IMR-90 (cell line): ENCODE data around the gene KMT2D. TPM values are rescaled to one million over a fixed set of nuclear protein-coding genes. Genes with fewer than 3 reads are reported as not detected.

Source experiments
- ATAC-seq: fragments of 200-7000 bp; cut with Tn5 transposase; 2 replicates; pipeline ENCODE4 v1.9.1; 2020; ENCODE audit warnings: low read depth, mild to moderate bottlenecking, moderate library complexity
- BruUV-seq: library from RNA; stranded (reverse); fragments of 400-500 nt; replicated peaks from 2 replicates; lab custom pipeline; 2021; lab: Mats Ljungman, UMichigan
- CTCF ChIA-PET: fragments of 300-600 bp; formaldehyde crosslinking; extraction: SDS; loops from one replicate; lab custom pipeline; 2021; ENCODE audit warnings: antibody characterized with exemption; lab: Yijun Ruan, JAX
- POLR2A ChIA-PET: fragments of 300-600 bp; sonication (Branson Sonifier 250); formaldehyde crosslinking; loops from one replicate; lab custom pipeline; 2022; ENCODE audit warnings: antibody characterized with exemption; ENCODE audit not compliant: unreplicated experiment; lab: Charles Lee
- DNase-seq: peaks from one replicate; pipeline ENCODE4 v3.0.0; 2013
- H2AFZ ChIP-seq: replicated peaks from 2 replicates; pipeline ENCODE3; 2013; ENCODE audit warnings: low read length, mild to moderate bottlenecking; ENCODE audit not compliant: poor library complexity
- H2AK5ac ChIP-seq: 2 replicates; pipeline ENCODE4 v1.6.1; 2013; ENCODE audit warnings: low read depth, low read length, inconsistent platforms
- H2AK9ac ChIP-seq: replicated peaks from 2 replicates; pipeline ENCODE3; 2013; ENCODE audit warnings: mild to moderate bottlenecking, low read depth, low read length, moderate library complexity; ENCODE audit not compliant: poor library complexity
- H2BK120ac ChIP-seq: 2 replicates; pipeline ENCODE4 v1.6.1; 2013; ENCODE audit warnings: low read depth, low read length, inconsistent platforms
- H2BK15ac ChIP-seq: 3 replicates; pipeline ENCODE4 v1.6.1; 2013; ENCODE audit warnings: low read depth, low read length, inconsistent platforms
- H2BK20ac ChIP-seq: 2 replicates; pipeline ENCODE4 v1.6.1; 2013; ENCODE audit warnings: low read depth, mild to moderate bottlenecking, inconsistent platforms, low read length, moderate library complexity
- H2BK5ac ChIP-seq: 2 replicates; pipeline ENCODE4 v1.6.1; 2013; ENCODE audit warnings: mild to moderate bottlenecking, low read depth, low read length, inconsistent platforms; ENCODE audit not compliant: poor library complexity, severe bottlenecking
- H3K14ac ChIP-seq: replicated peaks from 2 replicates; pipeline ENCODE4 v1.6.1; 2013; ENCODE audit warnings: low read depth, low read length, inconsistent platforms
- H3K18ac ChIP-seq: 2 replicates; pipeline ENCODE4 v1.6.1; 2013; ENCODE audit warnings: low read depth, low read length, control low read depth
- H3K23ac ChIP-seq: 2 replicates; pipeline ENCODE4 v1.6.1; 2013; ENCODE audit warnings: low read depth, low read length, inconsistent platforms
- H3K27ac ChIP-seq: 2 replicates; pipeline ENCODE4 v1.5.1; 2013; ENCODE audit warnings: mild to moderate bottlenecking, control low read depth, low read length; ENCODE audit not compliant: insufficient read depth
- H3K27me3 ChIP-seq: 2 replicates; pipeline ENCODE4 v1.6.1; 2013; ENCODE audit warnings: low read length; ENCODE audit not compliant: control insufficient read depth, insufficient read depth
- H3K36me3 ChIP-seq: 2 replicates; pipeline ENCODE4 v1.6.1; 2013; ENCODE audit warnings: low read length, mixed read lengths; ENCODE audit not compliant: control insufficient read depth, insufficient read depth
- H3K4ac ChIP-seq: 2 replicates; pipeline ENCODE4 v1.6.1; 2013; ENCODE audit warnings: low read depth, low read length, inconsistent platforms
- H3K4me1 ChIP-seq: 2 replicates; pipeline ENCODE4 v1.6.1; 2013; ENCODE audit warnings: low read length, mixed read lengths; ENCODE audit not compliant: control insufficient read depth, insufficient read depth
- H3K4me2 ChIP-seq: 2 replicates; pipeline ENCODE4 v1.6.1; 2013; ENCODE audit warnings: low read depth, mild to moderate bottlenecking, control low read depth, low read length, moderate library complexity
- H3K4me3 ChIP-seq: 2 replicates; pipeline ENCODE4 v1.5.1; 2013; ENCODE audit warnings: low read depth, mild to moderate bottlenecking, control low read depth, low read length, moderate library complexity; ENCODE audit not compliant: insufficient read depth
- H3K56ac ChIP-seq: 2 replicates; pipeline ENCODE4 v1.6.1; 2013; ENCODE audit warnings: low read length, inconsistent platforms; ENCODE audit not compliant: insufficient read depth; ENCODE audit errors: extremely low read depth
- H3K79me1 ChIP-seq, 2 experiments: 2 replicates each; pipeline ENCODE4 v1.6.1; 2013; ENCODE audit warnings: low read length in 2 of 2, inconsistent platforms in 1 of 2, low read depth in 1 of 2
- H3K9ac ChIP-seq: 2 replicates; pipeline ENCODE4 v1.6.1; 2013; ENCODE audit warnings: low read depth, low read length, control low read depth
- H3K9me1 ChIP-seq: 2 replicates; pipeline ENCODE4 v1.6.1; 2013; ENCODE audit warnings: low read length, inconsistent platforms; ENCODE audit not compliant: insufficient read depth
- H3K9me3 ChIP-seq: 2 replicates; pipeline ENCODE4 v1.6.1; 2013; ENCODE audit warnings: low read length; ENCODE audit not compliant: control insufficient read depth, insufficient read depth
- H4K20me1 ChIP-seq: 2 replicates; pipeline ENCODE4 v1.6.1; 2013; ENCODE audit warnings: low read length, inconsistent platforms; ENCODE audit not compliant: insufficient read depth
- H4K5ac ChIP-seq: 2 replicates; pipeline ENCODE4 v1.6.1; 2013; ENCODE audit warnings: mild to moderate bottlenecking, low read depth, low read length, control low read depth
- H4K8ac ChIP-seq, 2 experiments: 2 replicates each; pipeline ENCODE4 v1.6.1; 2013; ENCODE audit warnings: low read depth in 2 of 2, low read length in 2 of 2, control low read depth in 1 of 2, inconsistent platforms in 1 of 2
- H4K91ac ChIP-seq: 2 replicates; pipeline ENCODE4 v1.6.1; 2013; ENCODE audit warnings: low read depth, low read length, inconsistent platforms; ENCODE audit not compliant: insufficient read depth
- BHLHE40 ChIP-seq: fragments of 150-350 bp; IDR thresholded peaks from 2 replicates; pipeline ENCODE4 v1.6.1; 2016; ENCODE audit warnings: mild to moderate bottlenecking, low read depth, low read length
- CEBPB ChIP-seq: IDR thresholded peaks from 2 replicates; pipeline ENCODE4 v1.6.1; 2012; ENCODE audit warnings: low read depth, low read length, improper control_type of control experiment
- CHD1 ChIP-seq: IDR thresholded peaks from 2 replicates; pipeline ENCODE4 v1.6.1; 2012; ENCODE audit warnings: low read depth, low read length, improper control_type of control experiment
- CTCF ChIP-seq: conservative IDR thresholded peaks from 2 replicates; pipeline ENCODE4 v1.5.1; 2012; ENCODE audit warnings: mild to moderate bottlenecking, low read depth, low read length, improper control_type of control experiment
- ELK1 ChIP-seq: fragments of 150-350 bp; IDR thresholded peaks from 2 replicates; pipeline ENCODE4 v1.6.1; 2016; ENCODE audit warnings: low read depth, mild to moderate bottlenecking, low read length, moderate library complexity, borderline replicate concordance
- FOS ChIP-seq: fragments of 150-350 bp; IDR thresholded peaks from 2 replicates; pipeline ENCODE4 v1.6.1; 2016; ENCODE audit warnings: low read depth, low read length
- MAFK ChIP-seq: IDR thresholded peaks from 2 replicates; pipeline ENCODE4 v1.6.1; 2012; ENCODE audit warnings: low read depth, low read length, improper control_type of control experiment
- MAZ ChIP-seq: IDR thresholded peaks from 2 replicates; pipeline ENCODE4 v1.6.1; 2012; ENCODE audit warnings: low read depth, mild to moderate bottlenecking, low read length, improper control_type of control experiment, moderate library complexity, borderline replicate concordance
- MXI1 ChIP-seq: IDR thresholded peaks from 2 replicates; pipeline ENCODE4 v1.6.1; 2012; ENCODE audit warnings: low read depth, mild to moderate bottlenecking, low read length, moderate library complexity, borderline replicate concordance
- NFE2L2 ChIP-seq: fragments of 150-350 bp; IDR thresholded peaks from 2 replicates; pipeline ENCODE4 v1.6.1; 2016; ENCODE audit warnings: low read depth, mild to moderate bottlenecking, low read length
- RAD21 ChIP-seq: IDR thresholded peaks from 2 replicates; pipeline ENCODE4 v1.6.1; 2012; ENCODE audit warnings: low read length, improper control_type of control experiment
- RCOR1 ChIP-seq: IDR thresholded peaks from 2 replicates; pipeline ENCODE4 v1.6.1; 2012; ENCODE audit warnings: mild to moderate bottlenecking, low read length, improper control_type of control experiment; ENCODE audit not compliant: insufficient replicate concordance
- RFX5 ChIP-seq: IDR thresholded peaks from 2 replicates; pipeline ENCODE4 v1.8.0; 2012; ENCODE audit warnings: low read depth, mild to moderate bottlenecking, low read length, moderate library complexity
- SMC3 ChIP-seq: fragments of 150-350 bp; IDR thresholded peaks from 2 replicates; pipeline ENCODE4 v1.6.1; 2016; ENCODE audit warnings: low read depth, mild to moderate bottlenecking, antibody characterized with exemption, low read length, moderate library complexity
- USF2 ChIP-seq: fragments of 150-350 bp; IDR thresholded peaks from 2 replicates; pipeline ENCODE4 v1.6.1; 2017; ENCODE audit warnings: mild to moderate bottlenecking, antibody characterized with exemption, low read length, low read depth
- WGBS, 2 experiments: methylation state at CpG; one replicate each; pipeline versions ENCODE4 v1.1.5 to v1.1.7; 2013; ENCODE audit warnings: missing lambda C conversion rate in 2 of 2; ENCODE audit not compliant: insufficient read length in 1 of 2; ENCODE audit errors: extremely low coverage in 2 of 2; 5-methylcytosine and 5-hydroxymethylcytosine counted together
- dilution Hi-C: fragments of 300-500 bp; cut with HindIII; formaldehyde crosslinking; loops from one replicate; pipeline ENCODE4 v1.14.3; 2018; ENCODE audit warnings: low sequenced_read_pairs; ENCODE audit not compliant: unreplicated experiment
- in situ Hi-C: fragments of 300-500 bp; cut with MboI; formaldehyde crosslinking; loops from 3 replicates; pipeline ENCODE4 v1.14.3; 2019; ENCODE audit warnings: low sequenced_read_pairs, inconsistent platforms, mixed read lengths
- intact Hi-C: fragments of 100-400 bp; cut with micrococcal nuclease; formaldehyde crosslinking; loops from 2 replicates; pipeline ENCODE4 v1.10.0; 2022
- polyA plus RNA-seq, 3 experiments: library from polyadenylated mRNA; depleted of rRNA; stranded (reverse); fragments of >200 nt; gene quantifications; 2 replicates each; pipeline ENCODE4 v1.2.3, GENCODE V29; 2012; ENCODE audit warnings: low replicate concordance in 1 of 3
- total RNA-seq: library from RNA; depleted of rRNA; stranded (reverse); fragments of >200 nt; gene quantifications from 2 replicates; pipeline ENCODE4 v1.2.3, GENCODE V29; 2012

The KMT2D gene
- total and polyA plus RNA-seq, 2 of the 4 experiments (the other 2 are of a cell fraction): 6.6 to 25.2 TPM

- dilution Hi-C loops: no loop called here
- Histone ChIP-seq H4K91ac (no peak overlapping the region), H3K14ac (no peak overlapping the region), H3K27ac (no peak overlapping the region), H2BK15ac (no peak overlapping the region), H2BK5ac (no peak overlapping the region), H3K79me1 (peaks cover 40 to 95% of the 10 kb centered on the region in 2 experiments), H3K4me3 (no peak overlapping the region), H3K27me3 (no peaks in the 10 kb centered on the region), H4K20me1 (peaks cover 95% of the 10 kb centered on the region), H3K56ac (no peak overlapping the region), H3K4me1 (peaks cover 14% of the 10 kb centered on the region), H4K5ac (no peak overlapping the region), H2BK120ac (no peak overlapping the region), H3K9ac (no peak overlapping the region), H2AFZ (no peak overlapping the region), H2AK5ac (no peak overlapping the region), H3K36me3 (peaks cover 72% of the 10 kb centered on the region), H3K9me1 (peaks cover 35% of the 10 kb centered on the region), H2BK20ac (no peak overlapping the region), H3K18ac (no peak overlapping the region), H4K8ac (no peak overlapping the region), H2AK9ac (no peak overlapping the region), H3K9me3 (no peaks in the 10 kb centered on the region), H3K23ac (no peak overlapping the region; the same call in 1 of the 2 replicates), H3K4ac (no peak overlapping the region), H3K4me2 (no peak overlapping the region)
- ChIA-PET CTCF (no interaction called here), POLR2A (no interaction called here)
- intact Hi-C loops: no loop called here
- in situ Hi-C loops: no loop called here
- BruUV-seq: no TSS peak
- no peak for DNase-seq
- WGBS, 2 experiments: 89% methylated on average over 6 of the region's 16 CpGs; no CpG with 5 or more reads in 1 of the 2 experiments
- no peak for ATAC-seq
- TF ChIP-seq CEBPB: no peak
- TF ChIP-seq MAZ: no peak
- TF ChIP-seq MXI1: no peak
- no peak for TF ChIP-seq CHD1
- no peak for TF ChIP-seq FOS
- no peak for TF ChIP-seq BHLHE40
- TF ChIP-seq RFX5: no peak
- TF ChIP-seq CTCF: no peak
- TF ChIP-seq RAD21: no peak
- no peak for TF ChIP-seq MAFK
- no peak for TF ChIP-seq RCOR1
- TF ChIP-seq ELK1: no peak
- no peak for TF ChIP-seq NFE2L2
- no peak for TF ChIP-seq USF2
- no peak for TF ChIP-seq SMC3
These were observed 8.0 kb downstream of the KMT2D start for GRCh38 chr12:49052451-49053208.
